ENCODE results near the gene OSBPL2. TPM values are rescaled to one million over a fixed set of nuclear protein-coding genes. Genes with fewer than 3 reads are reported as not detected.

OSBPL2 gene
- polyA plus RNA-seq, 1 donor (not counting 4 experiments of a cell fraction or from before 2014, with no cell fraction given) = 15.9 TPM

GRCh38 chr20:62225026-62225425 is 13.3 kb upstream of the OSBPL2 start:
- no peak for TF ChIP-seq EZH2 (IDR thresholded peaks at IDR 0.05; ENCODE audit: low read length)
- H4K20me1 ChIP-seq (ENCODE audit: control insufficient read depth, extremely low read depth, insufficient read depth, low read length) = peaks cover 5% of the 10 kb centered on the region
- FAIRE-seq = no peak

GRCh38 chr20:62225820-62226635 is 12.3 kb upstream of the OSBPL2 start:
- Histone ChIP-seq H3K79me2 (ENCODE audit: control insufficient read depth, insufficient read depth, low read length) (no peaks in the 10 kb centered on the region), H3K9me1 (ENCODE audit: control insufficient read depth, extremely low read depth, insufficient read depth, low read length) (no peaks in the 10 kb centered on the region), H3K27me3 (ENCODE audit: control insufficient read depth, extremely low read depth, insufficient read depth, low read length) (peaks cover 81% of the 10 kb centered on the region), H3K9me3 (ENCODE audit: control insufficient read depth, low read depth, low read length) (no peaks in the 10 kb centered on the region), H2AFZ (ENCODE audit: control insufficient read depth, low read length) (no peak overlapping the region), H3K36me3 (ENCODE audit: control insufficient read depth in 2 of 2, extremely low read depth in 1 of 2, insufficient read depth in 2 of 2, low read length in 2 of 2) (no peaks in the 10 kb centered on the region), H3K9ac (ENCODE audit: control insufficient read depth, extremely low read depth, insufficient read depth, low read length) (no peak overlapping the region), H3K4me2 (ENCODE audit: control insufficient read depth, extremely low read depth, insufficient read depth, low read depth, low read length) (no peak overlapping the region), H3K27ac (ENCODE audit: control insufficient read depth, insufficient read depth, low read length) (no peak overlapping the region), H4K20me1 (ENCODE audit: control insufficient read depth, extremely low read depth, insufficient read depth, low read length) (peaks cover 5% of the 10 kb centered on the region), H3K4me1 (ENCODE audit: control insufficient read depth, extremely low read depth, insufficient read depth, low read length) (no peaks in the 10 kb centered on the region), H3K4me3 (ENCODE audit: control insufficient read depth in 2 of 3, extremely low read depth in 1 of 3, insufficient read depth in 2 of 3, low read depth in 1 of 3, low read length in 3 of 3) (no peak overlapping the region)
- FAIRE-seq (no peak), DNase-seq (ENCODE audit: low read depth, low spot score) (no peak)
- TF ChIP-seq CTCF (optimal IDR thresholded peaks at IDR 0.05 in 1 of 3, IDR thresholded peaks at IDR 0.05 in 1 of 3, conservative IDR thresholded peaks at IDR 0.05 in 1 of 3; ENCODE audit: extremely low read depth in 1 of 3, insufficient read depth in 2 of 3, low read length in 3 of 3) = no peak
- TF ChIP-seq EZH2 (IDR thresholded peaks at IDR 0.05; ENCODE audit: low read length) = no peak
- dilution Hi-C loops (cut with MboI; ENCODE audit: extremely low pct_ligation_motif_present, low sequenced_read_pairs) = no loop called here

More at GRCh38 chr20:62225026-62225425, 13.3 kb upstream of the OSBPL2 start:
- H3K4me3 ChIP-seq (ENCODE audit: control insufficient read depth in 2 of 3, extremely low read depth in 1 of 3, insufficient read depth in 2 of 3, low read depth in 1 of 3, low read length in 3 of 3) = no peak overlapping the region
- no peak for DNase-seq (ENCODE audit: low read depth, low spot score)
- dilution Hi-C loops (cut with MboI; ENCODE audit: extremely low pct_ligation_motif_present, low sequenced_read_pairs) = no loop called here
- no peak overlapping the region for H3K4me2 ChIP-seq (ENCODE audit: control insufficient read depth, extremely low read depth, insufficient read depth, low read depth, low read length)
- H3K27ac ChIP-seq (ENCODE audit: control insufficient read depth, insufficient read depth, low read length) = no peak overlapping the region
- no peak overlapping the region for H2AFZ ChIP-seq (ENCODE audit: control insufficient read depth, low read length)
- peaks cover 85% of the 10 kb centered on the region for H3K27me3 ChIP-seq (ENCODE audit: control insufficient read depth, extremely low read depth, insufficient read depth, low read length)
- no peaks in the 10 kb centered on the region for H3K4me1 ChIP-seq (ENCODE audit: control insufficient read depth, extremely low read depth, insufficient read depth, low read length)
- H3K9ac ChIP-seq (ENCODE audit: control insufficient read depth, extremely low read depth, insufficient read depth, low read length) = no peak overlapping the region
- no peaks in the 10 kb centered on the region for H3K9me1 ChIP-seq (ENCODE audit: control insufficient read depth, extremely low read depth, insufficient read depth, low read length)
- no peaks in the 10 kb centered on the region for H3K9me3 ChIP-seq (ENCODE audit: control insufficient read depth, low read depth, low read length)
- no peaks in the 10 kb centered on the region for H3K79me2 ChIP-seq (ENCODE audit: control insufficient read depth, insufficient read depth, low read length)
- no peaks in the 10 kb centered on the region for H3K36me3 ChIP-seq (ENCODE audit: control insufficient read depth in 2 of 2, extremely low read depth in 1 of 2, insufficient read depth in 2 of 2, low read length in 2 of 2)

All from keratinocyte (primary cell).